Kidney (tissue), 14 donors: ENCODE results near the gene CABP1. TPM values are rescaled to one million over a fixed set of nuclear protein-coding genes. Genes with fewer than 3 reads are reported as not detected.

Source experiments
- DNase-seq, 5 donors: peaks; one replicate each; pipeline ENCODE4 v3.0.0-alpha.2; 2013 to 2020
- FAIRE-seq: peaks from 2 replicates; lab custom pipeline; 2012; peaks lifted over from hg19 to GRCh38; lab: Jason Lieb, UNC
- H3K27ac ChIP-seq, 2 donors: one replicate each; pipeline ENCODE4 v1.7.0; 2013; ENCODE audit warnings: low read depth in 2 of 2, low read length in 2 of 2, inconsistent platforms in 1 of 2
- H3K27me3 ChIP-seq: one replicate; pipeline ENCODE4 v1.7.1; 2013; ENCODE audit warnings: low read length, inconsistent platforms; ENCODE audit not compliant: control insufficient read depth, insufficient read depth
- H3K36me3 ChIP-seq, 3 donors: one replicate each; pipeline versions ENCODE4 v1.7.0 to v1.7.1; 2013; ENCODE audit warnings: low read length in 3 of 3, control low read depth in 1 of 3, inconsistent platforms in 1 of 3; ENCODE audit not compliant: insufficient read depth in 3 of 3, control insufficient read depth in 2 of 3
- H3K4me1 ChIP-seq, 3 donors: one replicate each; pipeline versions ENCODE4 v1.7.0 to v1.7.1; 2013; ENCODE audit warnings: low read length in 3 of 3, inconsistent platforms in 1 of 3, low read depth in 1 of 3; ENCODE audit not compliant: control insufficient read depth in 2 of 3, insufficient read depth in 2 of 3
- H3K4me3 ChIP-seq, 3 donors: one replicate each; pipeline versions ENCODE4 v1.7.0 to v1.8.1; 2013; ENCODE audit warnings: low read length in 3 of 3, control low read depth in 1 of 3, inconsistent platforms in 1 of 3
- H3K9ac ChIP-seq, 3 donors: one replicate each; pipeline versions ENCODE4 v1.7.0 to v1.7.1; 2013; ENCODE audit warnings: low read length in 3 of 3, control low read depth in 1 of 3, inconsistent platforms in 1 of 3
- H3K9me3 ChIP-seq, 3 donors: one replicate each; pipeline versions ENCODE4 v1.7.0 to v1.7.1; 2013; ENCODE audit warnings: low read length in 3 of 3, control low read depth in 1 of 3, inconsistent platforms in 1 of 3; ENCODE audit not compliant: control insufficient read depth in 2 of 3, insufficient read depth in 1 of 3
- intact Hi-C: fragments of 100-400 bp; cut with DNase I; formaldehyde crosslinking; loops from one replicate; pipeline ENCODE4 v1.11.1; 2022
- polyA plus RNA-seq: library from polyadenylated mRNA; stranded (reverse); fragments of 350-450 nt; fragmentation: Illumina TruSeq; extraction: RNeasy Lipid Tissue Mini Kit (QIAGEN cat#74804); gene quantifications from one replicate; pipeline ENCODE4 v1.2.3, GENCODE V29; 2014; ENCODE audit warnings: low read depth, low replicate concordance; ENCODE audit not compliant: insufficient read depth
- total RNA-seq: library from RNA; stranded (reverse); fragmentation: NEBNext Ultra II Directional; extraction: Animal tissue kit (Norgen Biotek cat#: 25700); gene quantifications from one replicate; pipeline ENCODE4 v1.2.1, GENCODE V29; 2021
- TF ChIP-seq, protein P1 (sequence below): IDR thresholded peaks from 3 replicates; pipeline ENCODE4 v1.5.1; 2012; ENCODE audit warnings: mild to moderate bottlenecking, moderate library complexity, borderline replicate concordance; ENCODE audit not compliant: insufficient read depth; ENCODE audit errors: extremely low read depth
- donor health status: control.
- donor health status: control.
- donor health status: control.
- donor health status: control.
- donor health status: control.
- donor health status: DM: yes; HTN: yes; CAD: no.
- donor health status: Normal renal cell carcinoma (clear cell type).

CABP1 gene
- total and polyA plus RNA-seq, 2 donors from 2014 or later, result 2.0 to 24.1 TPM

GRCh38 chr12:120686690-120687577, 46.5 kb downstream of the CABP1 start, which contains the start of gene MLEC:
MLEC (plus strand) TSS chr12:120687149; CDS start chr12:120687297, 148 bp downstream.
- Histone ChIP-seq H3K4me1 (peaks cover 9 to 20% (median 18%) of the 10 kb centered on the region in 3 donors), H3K9me3 (no peaks in the 10 kb centered on the region), H3K27ac (peak within 1 kb of the TSS; percentile 94 to 95), H3K9ac (peak within 1 kb of the TSS; percentile 78 to 88 (median 81)), H3K4me3 (peak within 1 kb of the TSS; percentile 90 to 93 (median 93)), H3K36me3 (no peaks in the 10 kb centered on the region), H3K27me3 (no peaks in the 10 kb centered on the region)
- intact Hi-C loops, result no loop called here
- TF ChIP-seq, protein P1, sequence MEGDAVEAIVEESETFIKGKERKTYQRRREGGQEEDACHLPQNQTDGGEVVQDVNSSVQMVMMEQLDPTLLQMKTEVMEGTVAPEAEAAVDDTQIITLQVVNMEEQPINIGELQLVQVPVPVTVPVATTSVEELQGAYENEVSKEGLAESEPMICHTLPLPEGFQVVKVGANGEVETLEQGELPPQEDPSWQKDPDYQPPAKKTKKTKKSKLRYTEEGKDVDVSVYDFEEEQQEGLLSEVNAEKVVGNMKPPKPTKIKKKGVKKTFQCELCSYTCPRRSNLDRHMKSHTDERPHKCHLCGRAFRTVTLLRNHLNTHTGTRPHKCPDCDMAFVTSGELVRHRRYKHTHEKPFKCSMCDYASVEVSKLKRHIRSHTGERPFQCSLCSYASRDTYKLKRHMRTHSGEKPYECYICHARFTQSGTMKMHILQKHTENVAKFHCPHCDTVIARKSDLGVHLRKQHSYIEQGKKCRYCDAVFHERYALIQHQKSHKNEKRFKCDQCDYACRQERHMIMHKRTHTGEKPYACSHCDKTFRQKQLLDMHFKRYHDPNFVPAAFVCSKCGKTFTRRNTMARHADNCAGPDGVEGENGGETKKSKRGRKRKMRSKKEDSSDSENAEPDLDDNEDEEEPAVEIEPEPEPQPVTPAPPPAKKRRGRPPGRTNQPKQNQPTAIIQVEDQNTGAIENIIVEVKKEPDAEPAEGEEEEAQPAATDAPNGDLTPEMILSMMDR, result peak; percentile 15
- peak; percentile 99 to 100 (median 99) for DNase-seq
- peak; percentile 62 for FAIRE-seq

GRCh38 chr12:120687578-120688289, 47.3 kb downstream of the CABP1 start:
- H3K27ac ChIP-seq, result peak overlapping the region; percentile 57 to 65
- H3K9me3 ChIP-seq, result no peaks in the 10 kb centered on the region
- TF ChIP-seq, protein P1, result no peak
- H3K4me3 ChIP-seq, result peak overlapping the region; percentile 75 to 93 (median 91)
- no peaks in the 10 kb centered on the region for H3K27me3 ChIP-seq
- H3K4me1 ChIP-seq, result peaks cover 9 to 25% (median 23%) of the 10 kb centered on the region in 3 donors
- intact Hi-C loops, result no loop called here
- peak overlapping the region; percentile 62 to 88 (median 81) for H3K9ac ChIP-seq
- DNase-seq, result peak in 3 of 5 donors; percentile 33 to 56 (median 41)
- no peaks in the 10 kb centered on the region for H3K36me3 ChIP-seq
- no peak for FAIRE-seq

DNA sequence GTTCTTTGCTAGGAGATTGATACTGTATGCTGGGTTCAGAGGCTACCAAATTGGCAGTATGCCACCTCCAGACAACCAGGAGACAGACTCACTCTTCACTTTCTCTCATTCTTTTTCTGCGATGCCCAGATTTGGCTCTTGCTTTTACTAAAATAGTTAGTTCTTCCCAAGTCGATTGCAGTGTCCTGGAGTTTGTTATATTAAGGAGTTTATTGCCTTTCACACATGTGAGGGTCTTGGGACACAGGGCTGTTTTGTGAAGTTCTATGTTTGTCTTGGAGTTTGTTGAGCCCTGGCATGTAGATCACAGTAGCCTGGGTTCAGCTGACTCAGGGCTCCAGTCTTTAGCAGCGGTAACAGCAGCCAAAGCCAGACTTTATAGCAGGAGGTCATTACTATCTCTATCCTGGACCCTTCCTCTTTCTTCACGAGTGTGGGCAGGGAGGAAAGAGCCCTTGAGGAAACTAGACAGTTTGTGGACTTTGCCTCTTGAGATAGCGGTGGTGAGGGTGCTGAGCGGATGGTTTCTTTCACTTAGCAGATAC, 48.2 kb downstream of the CABP1 start:
- H3K4me1 ChIP-seq, result peaks cover 9 to 32% (median 27%) of the 10 kb centered on the region in 3 donors
- no peak for FAIRE-seq

More for the DNA sequence above, 48.2 kb downstream of the CABP1 start:
- H3K27me3 ChIP-seq, result no peaks in the 10 kb centered on the region
- no peaks in the 10 kb centered on the region for H3K9me3 ChIP-seq
- H3K27ac ChIP-seq, result peak overlapping the region; percentile 26 to 34
- peak overlapping the region; percentile 75 to 93 (median 91) for H3K4me3 ChIP-seq
- TF ChIP-seq, protein P1, result no peak
- DNase-seq, result peak in 1 of 5 donors; percentile 34
- intact Hi-C loops, result no loop called here
- peaks cover 0 to 2% (median 0%) of the 10 kb centered on the region in 3 donors for H3K36me3 ChIP-seq
- H3K9ac ChIP-seq, result peak overlapping the region; percentile 62 to 88 (median 81)
